GM23248 (cell line): ENCODE results near the gene QPRT.

Experiments
- EZH2 ChIP-seq: fragments of 200-600 bp; sonication (generic); IDR thresholded peaks from 2 replicates; pipeline ENCODE4 v1.6.1; 2018; ENCODE audit warnings: antibody characterized with exemption, mild to moderate bottlenecking; ENCODE audit not compliant: insufficient read depth, poor library complexity, severe bottlenecking
- EZH2phosphoT487 ChIP-seq: fragments of 200-600 bp; sonication (generic); IDR thresholded peaks from 2 replicates; pipeline ENCODE4 v1.6.1; 2018; ENCODE audit warnings: antibody characterized with exemption, moderate library complexity, mild to moderate bottlenecking, low read depth; ENCODE audit not compliant: insufficient read depth

DNA sequence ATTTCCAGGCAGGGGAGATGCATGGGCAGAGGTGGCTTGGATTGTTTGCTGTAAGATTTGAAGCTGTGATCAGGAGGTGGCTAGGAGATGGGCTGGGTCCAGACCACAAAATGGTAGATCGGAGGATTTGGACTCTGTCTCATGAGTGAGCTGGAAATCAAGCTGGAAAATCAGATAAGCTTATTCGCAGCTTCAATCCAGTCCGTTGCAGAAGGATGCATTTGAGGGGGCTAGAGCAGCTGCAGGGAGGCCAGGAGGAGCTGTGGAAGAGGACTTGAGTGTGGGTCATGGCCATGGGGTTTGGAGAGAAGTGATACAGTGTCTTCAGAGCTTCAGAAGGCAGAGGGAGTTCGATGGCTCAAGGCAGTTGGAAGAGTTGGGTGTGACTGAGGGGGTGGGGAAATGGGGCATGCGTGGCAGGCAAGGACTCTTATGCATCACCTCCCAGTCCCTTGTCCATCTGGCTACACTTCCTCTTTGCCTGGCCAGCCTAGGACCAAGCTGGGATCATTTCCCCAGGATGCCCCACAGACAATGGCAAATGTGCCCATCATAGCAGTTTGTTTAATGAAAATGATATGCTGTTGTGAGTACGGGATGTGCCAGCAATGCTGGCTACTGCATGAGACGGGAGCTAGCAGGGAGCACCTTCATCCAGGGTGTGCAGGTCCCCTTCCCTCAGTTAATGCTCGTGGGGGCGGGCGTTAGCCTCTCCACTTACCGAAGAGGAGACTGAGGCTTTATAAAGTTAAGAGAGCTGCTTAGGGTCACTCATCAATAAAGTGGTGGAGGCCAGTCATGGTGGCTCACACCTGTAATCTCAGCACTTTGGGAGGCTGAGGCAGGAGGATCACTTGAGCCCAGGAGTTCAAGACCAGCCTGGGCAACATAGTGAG lies 20.6 kb downstream of the QPRT start:
- TF ChIP-seq EZH2 (no peak), EZH2phosphoT487 (no peak)
